Suprapubic skin (tissue), 4 donors: ENCODE results near the gene ETS1. TPM values are rescaled to one million over a fixed set of nuclear protein-coding genes. Genes with fewer than 3 reads are reported as not detected.

ENCODE experiments used
- DNase-seq, 2 donors: peaks; one replicate each; pipeline ENCODE4 v3.0.0-alpha.2; 2019; ENCODE audit warnings: low spot score in 2 of 2
- H3K27ac ChIP-seq: fragments of 200-600 bp; sonication (generic); one replicate; pipeline ENCODE4 v1.5.1; 2019
- H3K27me3 ChIP-seq: fragments of 200-600 bp; sonication (generic); one replicate; pipeline ENCODE4 v1.5.1; 2019
- H3K36me3 ChIP-seq: fragments of 200-600 bp; sonication (generic); one replicate; pipeline ENCODE4 v1.5.1; 2019
- H3K4me1 ChIP-seq: fragments of 200-600 bp; sonication (generic); one replicate; pipeline ENCODE4 v1.5.1; 2019
- H3K4me3 ChIP-seq: fragments of 200-600 bp; sonication (generic); one replicate; pipeline ENCODE4 v1.5.1; 2019; ENCODE audit warnings: mild to moderate bottlenecking
- H3K9me3 ChIP-seq: fragments of 200-600 bp; sonication (generic); one replicate; pipeline ENCODE4 v1.5.1; 2019
- CTCF ChIP-seq, 2 donors: fragments of 200-600 bp in 1 of 2; fragments of 450-650 bp in 1 of 2; sonication (generic) in 1 of 2; IDR thresholded peaks; one replicate each; pipeline ENCODE4 v1.5.1; 2016 to 2019; ENCODE audit warnings: antibody characterized with exemption in 2 of 2, mild to moderate bottlenecking in 1 of 2, moderate library complexity in 1 of 2
- EP300 ChIP-seq: sonication (generic); formaldehyde crosslinking; IDR thresholded peaks from one replicate; pipeline ENCODE4 v1.6.1; 2017; ENCODE audit warnings: antibody characterized with exemption
- POLR2A ChIP-seq, 2 donors: fragments of 450-650 bp; IDR thresholded peaks; one replicate each; pipeline ENCODE4 v1.6.1; 2017; ENCODE audit warnings: antibody characterized with exemption in 2 of 2, mild to moderate bottlenecking in 2 of 2, moderate library complexity in 2 of 2
- POLR2AphosphoS5 ChIP-seq, 3 donors: sonication (generic); formaldehyde crosslinking; IDR thresholded peaks; one replicate each; pipeline ENCODE4 v1.6.1; 2017; ENCODE audit warnings: antibody characterized with exemption in 3 of 3
- WGBS: methylation state at CpG from one replicate; pipeline ENCODE4 v1.1.5; 2018; 5-methylcytosine and 5-hydroxymethylcytosine counted together
- total RNA-seq, 4 donors: library from RNA; depleted of rRNA; stranded (reverse); fragments of >200 nt; gene quantifications; one replicate each; pipeline ENCODE4 v1.1.0, GENCODE V29; 2016

The ETS1 gene
- total RNA-seq, 4 donors from 2014 or later = 21.7 to 42.6 (median 33.7) TPM

GRCh38 chr11:128437136-128437535 lies 150.2 kb downstream of the ETS1 start:
- no peak overlapping the region for H3K4me3 ChIP-seq
- no peaks in the 10 kb centered on the region for H3K9me3 ChIP-seq
- no peak for DNase-seq
- no peaks in the 10 kb centered on the region for H3K27me3 ChIP-seq
- 56% methylated on average over 2 of the region's 2 CpGs for WGBS
- no peak overlapping the region for H3K27ac ChIP-seq
- no peaks in the 10 kb centered on the region for H3K4me1 ChIP-seq
- TF ChIP-seq CTCF (IDR thresholded peaks at IDR 0.05) (no peak), POLR2A (IDR thresholded peaks at IDR 0.05) (no peak), EP300 (no peak), POLR2AphosphoS5 (IDR thresholded peaks at IDR 0.05) (no peak)
- H3K36me3 ChIP-seq = no peaks in the 10 kb centered on the region

GRCh38 chr11:128434818-128435217 lies 152.5 kb downstream of the ETS1 start:
- no peak for DNase-seq
- H3K9me3 ChIP-seq = no peaks in the 10 kb centered on the region
- WGBS = 92% methylated on average over 3 of the region's 3 CpGs
- no peaks in the 10 kb centered on the region for H3K36me3 ChIP-seq
- TF ChIP-seq CTCF (IDR thresholded peaks at IDR 0.05) (no peak), POLR2A (IDR thresholded peaks at IDR 0.05) (no peak), EP300 (no peak), POLR2AphosphoS5 (IDR thresholded peaks at IDR 0.05) (no peak)
- no peak overlapping the region for H3K4me3 ChIP-seq
- H3K4me1 ChIP-seq = no peaks in the 10 kb centered on the region
- no peaks in the 10 kb centered on the region for H3K27me3 ChIP-seq
- H3K27ac ChIP-seq = no peak overlapping the region

DNA sequence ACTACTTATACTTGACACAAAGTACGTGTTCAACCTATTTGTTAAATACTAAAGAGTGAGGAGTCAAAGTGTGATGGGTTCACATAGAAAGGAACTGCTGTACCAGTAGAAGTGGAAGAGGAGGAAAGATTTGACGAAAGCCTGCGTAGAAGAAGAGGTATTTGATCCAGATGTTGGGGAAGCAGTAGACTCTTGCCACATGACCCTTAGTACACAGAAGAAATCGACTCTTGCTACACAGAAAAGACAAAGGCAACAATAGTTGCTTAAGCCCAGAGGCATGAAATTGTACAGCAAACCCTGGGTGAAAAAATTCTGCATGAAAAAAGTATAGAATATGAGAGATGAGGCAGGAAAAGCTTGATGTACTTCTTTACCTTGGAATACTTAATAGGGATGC lies 152.9 kb downstream of the ETS1 start:
- no peak for TF ChIP-seq CTCF (IDR thresholded peaks at IDR 0.05)
- no peak for TF ChIP-seq POLR2A (IDR thresholded peaks at IDR 0.05)
- TF ChIP-seq EP300 = no peak
- no peak for TF ChIP-seq POLR2AphosphoS5 (IDR thresholded peaks at IDR 0.05)
- H3K9me3 ChIP-seq = no peaks in the 10 kb centered on the region
- H3K36me3 ChIP-seq = no peaks in the 10 kb centered on the region
- H3K27ac ChIP-seq = no peak overlapping the region
- no peaks in the 10 kb centered on the region for H3K27me3 ChIP-seq
- H3K4me1 ChIP-seq = no peaks in the 10 kb centered on the region
- WGBS = 82% methylated on average over 4 of the region's 4 CpGs
- DNase-seq = no peak
- H3K4me3 ChIP-seq = no peak overlapping the region

DNA sequence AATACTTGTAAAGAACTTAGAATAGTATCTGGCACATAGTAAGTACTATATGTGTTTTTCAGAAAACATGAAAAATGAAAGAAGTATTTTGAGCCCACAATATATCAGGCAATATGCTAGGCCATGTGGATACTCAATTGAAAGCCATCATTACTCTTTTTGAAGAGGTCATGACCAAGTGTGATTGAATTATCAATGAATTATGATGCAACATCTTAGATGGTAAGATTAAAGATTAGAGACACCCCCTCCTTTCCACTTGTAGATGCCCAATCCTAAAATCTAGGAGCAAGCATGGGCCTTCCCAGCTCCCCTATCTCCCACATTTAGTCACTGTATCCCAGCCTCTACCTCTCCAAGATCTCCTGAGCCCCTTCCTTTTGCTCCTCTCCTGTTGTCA lies 154.4 kb downstream of the ETS1 start:
- no peak overlapping the region for H3K27ac ChIP-seq
- no peaks in the 10 kb centered on the region for H3K27me3 ChIP-seq
- no peak overlapping the region for H3K4me3 ChIP-seq
- H3K4me1 ChIP-seq = no peaks in the 10 kb centered on the region
- no peaks in the 10 kb centered on the region for H3K36me3 ChIP-seq
- DNase-seq = no peak
- TF ChIP-seq POLR2AphosphoS5 (IDR thresholded peaks at IDR 0.05) (no peak), EP300 (no peak), POLR2A (IDR thresholded peaks at IDR 0.05) (no peak), CTCF (IDR thresholded peaks at IDR 0.05) (no peak)
- H3K9me3 ChIP-seq = no peaks in the 10 kb centered on the region

- no peaks in the 10 kb centered on the region for H3K9me3 ChIP-seq
- no peak for TF ChIP-seq CTCF (IDR thresholded peaks at IDR 0.05)
- TF ChIP-seq POLR2AphosphoS5 (IDR thresholded peaks at IDR 0.05) = no peak
- no peak for TF ChIP-seq EP300
- no peak for TF ChIP-seq POLR2A (IDR thresholded peaks at IDR 0.05)
- no peaks in the 10 kb centered on the region for H3K4me1 ChIP-seq
- WGBS = 67% methylated on average over 4 of the region's 4 CpGs
- DNase-seq = no peak
- no peak overlapping the region for H3K27ac ChIP-seq
- H3K4me3 ChIP-seq = no peak overlapping the region
- H3K27me3 ChIP-seq = no peaks in the 10 kb centered on the region
- H3K36me3 ChIP-seq = no peaks in the 10 kb centered on the region
Measured at GRCh38 chr11:128431931-128432330, 155.4 kb downstream of the ETS1 start.
